HEK293 (cell line): ENCODE results near the gene CARD8.
A peak's percentile ranks its signal among the peaks of the same experiment; 100 is the strongest.

Experiments
- FEZF1 ChIP-seq: fragments of 450-650 bp; formaldehyde crosslinking; IDR thresholded peaks from 2 replicates; pipeline ENCODE4 v1.5.1; 2016; ENCODE audit warnings: missing biosample characterization, missing genetic modification characterization
- GLI2 ChIP-seq: fragments of 450-650 bp; formaldehyde crosslinking; IDR thresholded peaks from 2 replicates; pipeline ENCODE4; 2017; ENCODE audit warnings: missing biosample characterization, missing genetic modification characterization, low read depth, borderline replicate concordance
- GLI4 ChIP-seq: fragments of 450-650 bp; formaldehyde crosslinking; IDR thresholded peaks from 2 replicates; pipeline ENCODE4 v1.5.1; 2016; ENCODE audit warnings: missing biosample characterization, missing genetic modification characterization
- KLF8 ChIP-seq: fragments of 450-650 bp; formaldehyde crosslinking; IDR thresholded peaks from 2 replicates; pipeline ENCODE4 v1.5.1; 2016; ENCODE audit warnings: missing biosample characterization, missing genetic modification characterization
- SETDB1 ChIP-seq: IDR thresholded peaks from one replicate; pipeline ENCODE4 v1.6.1; 2017; ENCODE audit warnings: mild to moderate bottlenecking, low read length, moderate library complexity, mixed read lengths; ENCODE audit not compliant: insufficient read length
- ZFHX2 ChIP-seq: fragments of 450-650 bp; formaldehyde crosslinking; conservative IDR thresholded peaks from 2 replicates; pipeline ENCODE4 v1.5.1; 2016; ENCODE audit warnings: missing biosample characterization, missing genetic modification characterization
- ZIC2 ChIP-seq: fragments of 450-650 bp; formaldehyde crosslinking; IDR thresholded peaks from 2 replicates; pipeline ENCODE4 v1.5.1; 2016; ENCODE audit warnings: missing biosample characterization, missing genetic modification characterization
- ZNF10 ChIP-seq: fragments of 450-650 bp; formaldehyde crosslinking; IDR thresholded peaks from 2 replicates; pipeline ENCODE4 v1.5.1; 2017; ENCODE audit warnings: missing biosample characterization, missing genetic modification characterization
- ZNF133 ChIP-seq: fragments of 450-650 bp; formaldehyde crosslinking; IDR thresholded peaks from 2 replicates; pipeline ENCODE4 v1.5.1; 2016; ENCODE audit warnings: missing biosample characterization, missing genetic modification characterization
- ZNF169 ChIP-seq: fragments of 450-650 bp; formaldehyde crosslinking; IDR thresholded peaks from 2 replicates; pipeline ENCODE4 v1.5.1; 2016; ENCODE audit warnings: missing biosample characterization, missing genetic modification characterization
- ZNF184 ChIP-seq: fragments of 450-650 bp; IDR thresholded peaks from 2 replicates; pipeline ENCODE4 v1.5.1; 2018; ENCODE audit warnings: missing biosample characterization, mild to moderate bottlenecking, missing genetic modification characterization
- ZNF19 ChIP-seq: fragments of 450-650 bp; formaldehyde crosslinking; IDR thresholded peaks from 2 replicates; pipeline ENCODE4; 2016; ENCODE audit warnings: missing biosample characterization, missing genetic modification characterization, low read depth
- ZNF2 ChIP-seq: fragments of 450-650 bp; formaldehyde crosslinking; IDR thresholded peaks from 2 replicates; pipeline ENCODE4 v1.5.1; 2016; ENCODE audit warnings: missing biosample characterization, missing genetic modification characterization
- ZNF211 ChIP-seq: fragments of 450-650 bp; formaldehyde crosslinking; IDR thresholded peaks from 2 replicates; pipeline ENCODE4 v1.5.1; 2016; ENCODE audit warnings: low read depth, missing biosample characterization, missing genetic modification characterization
- ZNF274 ChIP-seq, 2 experiments: fragments of 200-500 bp in 1 of 2; fragments of 450-650 bp in 1 of 2; sonication (Bioruptor generic) in 1 of 2; formaldehyde crosslinking in 1 of 2; IDR thresholded peaks; 2 replicates each; pipeline versions ENCODE4 v1.5.1 to v1.6.1; 2014 to 2016; ENCODE audit warnings: borderline replicate concordance in 1 of 2, inconsistent platforms in 1 of 2, low read length in 1 of 2, missing biosample characterization in 1 of 2, missing genetic modification characterization in 1 of 2
- ZNF292 ChIP-seq: fragments of 450-650 bp; formaldehyde crosslinking; IDR thresholded peaks from 2 replicates; pipeline ENCODE4 v1.5.1; 2016; ENCODE audit warnings: low read depth, missing biosample characterization, missing genetic modification characterization, borderline replicate concordance
- ZNF302 ChIP-seq: fragments of 450-650 bp; formaldehyde crosslinking; IDR thresholded peaks from 2 replicates; pipeline ENCODE4 v1.5.1; 2016; ENCODE audit warnings: missing biosample characterization, missing genetic modification characterization, low read depth
- ZNF324 ChIP-seq: fragments of 450-650 bp; formaldehyde crosslinking; IDR thresholded peaks from 2 replicates; pipeline ENCODE4 v1.5.1; 2016; ENCODE audit warnings: missing biosample characterization, missing genetic modification characterization
- ZNF585B ChIP-seq: fragments of 450-650 bp; formaldehyde crosslinking; IDR thresholded peaks from 2 replicates; pipeline ENCODE4 v1.5.1; 2016; ENCODE audit warnings: missing biosample characterization, missing genetic modification characterization
- ZNF626 ChIP-seq: fragments of 450-650 bp; sonication (Bioruptor Pico); formaldehyde crosslinking; IDR thresholded peaks from 2 replicates; pipeline ENCODE4 v1.5.1; 2018; ENCODE audit warnings: missing biosample characterization, missing genetic modification characterization, inconsistent platforms
- ZNF629 ChIP-seq: fragments of 450-650 bp; formaldehyde crosslinking; IDR thresholded peaks from 2 replicates; pipeline ENCODE4 v1.5.1; 2017; ENCODE audit warnings: missing biosample characterization, missing genetic modification characterization
- ZNF76 ChIP-seq: fragments of 450-650 bp; formaldehyde crosslinking; IDR thresholded peaks from 2 replicates; pipeline ENCODE4; 2016; ENCODE audit warnings: low read depth, missing biosample characterization, missing genetic modification characterization, borderline replicate concordance
- ZNF843 ChIP-seq: fragments of 450-650 bp; formaldehyde crosslinking; IDR thresholded peaks from 2 replicates; pipeline ENCODE4 v1.5.1; 2016; ENCODE audit warnings: missing biosample characterization, missing genetic modification characterization
- ZSCAN23 ChIP-seq: fragments of 450-650 bp; formaldehyde crosslinking; IDR thresholded peaks from 2 replicates; pipeline ENCODE4 v1.5.1; 2016; ENCODE audit warnings: missing biosample characterization, missing genetic modification characterization
- ZSCAN30 ChIP-seq: fragments of 450-650 bp; IDR thresholded peaks from 2 replicates; pipeline ENCODE4 v1.5.1; 2018; ENCODE audit warnings: missing biosample characterization, mild to moderate bottlenecking, missing genetic modification characterization, moderate library complexity
- TF ChIP-seq, protein P1 (sequence below): fragments of 450-650 bp; formaldehyde crosslinking; IDR thresholded peaks from 2 replicates; pipeline ENCODE4 v1.5.1; 2016; ENCODE audit warnings: missing biosample characterization, missing genetic modification characterization
- TF ChIP-seq, protein P2 (sequence below): fragments of 450-650 bp; formaldehyde crosslinking; IDR thresholded peaks from 2 replicates; pipeline ENCODE4 v1.5.1; 2016; ENCODE audit warnings: missing biosample characterization, missing genetic modification characterization
- TF ChIP-seq, protein P3 (sequence below): fragments of 450-650 bp; formaldehyde crosslinking; optimal IDR thresholded peaks from 2 replicates; pipeline ENCODE3; 2016; ENCODE audit warnings: missing biosample characterization, mild to moderate bottlenecking, missing genetic modification characterization
- TF ChIP-seq, protein P4 (sequence below): sonication (generic); formaldehyde crosslinking; IDR thresholded peaks from 2 replicates; pipeline ENCODE4 v1.8.1; 2022; ENCODE audit warnings: mild to moderate bottlenecking, moderate library complexity, missing genetic modification reagents
- TF ChIP-seq, protein P5 (sequence below): fragments of 450-650 bp; formaldehyde crosslinking; IDR thresholded peaks from 2 replicates; pipeline ENCODE4 v1.5.1; 2016; ENCODE audit warnings: missing biosample characterization, missing genetic modification characterization
- TF ChIP-seq, protein P6 (sequence below): fragments of 450-650 bp; formaldehyde crosslinking; IDR thresholded peaks from 2 replicates; pipeline ENCODE4 v1.5.1; 2016; ENCODE audit warnings: missing biosample characterization, missing genetic modification characterization

CARD8 gene

DNA sequence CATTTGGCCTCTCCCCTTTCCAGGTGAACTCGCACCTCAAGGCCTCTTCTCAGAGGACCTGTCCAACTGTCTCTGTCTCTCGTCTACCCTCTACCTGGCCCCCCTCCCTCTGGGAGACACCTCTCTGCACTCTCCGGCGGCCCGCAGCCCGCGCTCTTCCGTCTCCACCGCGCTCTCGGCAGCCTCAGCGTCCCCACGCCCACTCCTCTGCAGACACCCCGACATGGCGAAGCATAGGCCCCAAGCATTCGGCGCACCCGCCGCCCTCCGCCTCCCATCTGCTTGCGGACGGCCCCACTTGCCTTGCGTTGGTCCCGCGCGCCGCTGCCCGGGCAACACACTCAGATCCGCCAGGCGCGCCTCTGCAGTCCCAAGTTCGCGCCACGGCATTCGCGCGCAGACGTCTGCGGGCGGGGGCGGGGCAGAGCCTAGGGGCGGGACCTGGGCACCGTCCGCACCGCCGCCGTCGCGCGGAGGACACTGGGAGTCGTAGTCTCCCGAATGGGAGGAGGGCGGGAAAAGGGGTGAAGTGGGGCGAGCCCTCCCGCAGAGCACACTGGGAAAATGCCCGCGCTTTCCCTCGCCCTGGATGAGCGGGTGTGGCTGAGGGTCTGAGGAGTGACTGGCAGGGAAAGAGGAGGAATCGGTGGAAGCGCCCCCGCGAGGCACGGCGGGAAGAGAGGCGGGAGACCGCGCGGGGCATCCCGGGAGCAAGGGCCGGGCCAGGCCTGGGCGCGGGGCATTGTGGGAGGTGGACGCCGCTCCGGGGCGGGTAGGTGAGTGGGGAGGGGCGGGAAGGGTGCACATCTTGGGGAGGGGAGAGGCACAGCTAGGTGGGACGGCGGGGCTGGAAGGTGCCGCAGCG, 85.5 kb downstream of the CARD8 start, which contains the start of the genes LIG1 and ZSWIM9 (continued):
- no peak for TF ChIP-seq ZNF585B (tag by site-specific recombination)
- no peak for TF ChIP-seq ZNF626 (tag by site-specific recombination)
- no peak for TF ChIP-seq SETDB1
- TF ChIP-seq KLF8 (tag by site-specific recombination): peak; percentile 99
- no peak for TF ChIP-seq GLI2 (tag by site-specific recombination)
- no peak for TF ChIP-seq ZNF292 (tag by site-specific recombination)
- TF ChIP-seq, protein P1, sequence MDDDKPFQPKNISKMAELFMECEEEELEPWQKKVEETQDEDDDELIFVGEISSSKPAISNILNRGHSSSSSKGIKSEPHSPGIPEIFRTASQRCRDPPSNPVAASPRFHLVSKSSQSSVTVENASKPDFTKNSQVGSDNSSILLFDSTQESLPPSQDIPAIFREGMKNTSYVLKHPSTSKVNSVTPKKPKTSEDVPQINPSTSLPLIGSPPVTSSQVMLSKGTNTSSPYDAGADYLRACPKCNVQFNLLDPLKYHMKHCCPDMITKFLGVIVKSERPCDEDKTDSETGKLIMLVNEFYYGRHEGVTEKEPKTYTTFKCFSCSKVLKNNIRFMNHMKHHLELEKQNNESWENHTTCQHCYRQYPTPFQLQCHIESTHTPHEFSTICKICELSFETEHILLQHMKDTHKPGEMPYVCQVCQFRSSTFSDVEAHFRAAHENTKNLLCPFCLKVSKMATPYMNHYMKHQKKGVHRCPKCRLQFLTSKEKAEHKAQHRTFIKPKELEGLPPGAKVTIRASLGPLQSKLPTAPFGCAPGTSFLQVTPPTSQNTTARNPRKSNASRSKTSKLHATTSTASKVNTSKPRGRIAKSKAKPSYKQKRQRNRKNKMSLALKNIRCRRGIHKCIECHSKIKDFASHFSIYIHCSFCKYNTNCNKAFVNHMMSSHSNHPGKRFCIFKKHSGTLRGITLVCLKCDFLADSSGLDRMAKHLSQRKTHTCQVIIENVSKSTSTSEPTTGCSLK (tag by site-specific recombination): no peak
- TF ChIP-seq FEZF1 (tag by site-specific recombination): no peak
- peak; percentile 84; the same call in 1 of the 2 replicates for TF ChIP-seq ZNF169
- TF ChIP-seq, protein P2, sequence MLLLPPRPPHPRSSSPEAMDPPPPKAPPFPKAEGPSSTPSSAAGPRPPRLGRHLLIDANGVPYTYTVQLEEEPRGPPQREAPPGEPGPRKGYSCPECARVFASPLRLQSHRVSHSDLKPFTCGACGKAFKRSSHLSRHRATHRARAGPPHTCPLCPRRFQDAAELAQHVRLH (tag by site-specific recombination): peak; percentile 30; the same call in 1 of the 2 replicates
- TF ChIP-seq, protein P3, sequence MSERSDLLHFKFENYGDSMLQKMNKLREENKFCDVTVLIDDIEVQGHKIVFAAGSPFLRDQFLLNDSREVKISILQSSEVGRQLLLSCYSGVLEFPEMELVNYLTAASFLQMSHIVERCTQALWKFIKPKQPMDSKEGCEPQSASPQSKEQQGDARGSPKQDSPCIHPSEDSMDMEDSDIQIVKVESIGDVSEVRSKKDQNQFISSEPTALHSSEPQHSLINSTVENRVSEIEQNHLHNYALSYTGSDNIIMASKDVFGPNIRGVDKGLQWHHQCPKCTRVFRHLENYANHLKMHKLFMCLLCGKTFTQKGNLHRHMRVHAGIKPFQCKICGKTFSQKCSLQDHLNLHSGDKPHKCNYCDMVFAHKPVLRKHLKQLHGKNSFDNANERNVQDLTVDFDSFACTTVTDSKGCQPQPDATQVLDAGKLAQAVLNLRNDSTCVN (tag by site-specific recombination): peak; percentile 97
- TF ChIP-seq ZFHX2: peak; percentile 93
- TF ChIP-seq ZNF2 (tag by site-specific recombination): no peak; the same call in 1 of the 2 replicates
- no peak for TF ChIP-seq ZNF184 (tag by site-specific recombination)
- peak; percentile 48; the same call in 1 of the 2 replicates for TF ChIP-seq ZNF133 (tag by site-specific recombination)
- TF ChIP-seq ZIC2: peak; percentile 90
- no peak for TF ChIP-seq ZNF10 (tag by site-specific recombination)
- TF ChIP-seq, protein P4, sequence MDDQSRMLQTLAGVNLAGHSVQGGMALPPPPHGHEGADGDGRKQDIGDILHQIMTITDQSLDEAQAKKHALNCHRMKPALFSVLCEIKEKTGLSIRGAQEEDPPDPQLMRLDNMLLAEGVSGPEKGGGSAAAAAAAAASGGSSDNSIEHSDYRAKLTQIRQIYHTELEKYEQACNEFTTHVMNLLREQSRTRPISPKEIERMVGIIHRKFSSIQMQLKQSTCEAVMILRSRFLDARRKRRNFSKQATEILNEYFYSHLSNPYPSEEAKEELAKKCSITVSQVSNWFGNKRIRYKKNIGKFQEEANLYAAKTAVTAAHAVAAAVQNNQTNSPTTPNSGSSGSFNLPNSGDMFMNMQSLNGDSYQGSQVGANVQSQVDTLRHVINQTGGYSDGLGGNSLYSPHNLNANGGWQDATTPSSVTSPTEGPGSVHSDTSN (CRISPR knock-in tag): peak; percentile 96
- TF ChIP-seq, protein P5, sequence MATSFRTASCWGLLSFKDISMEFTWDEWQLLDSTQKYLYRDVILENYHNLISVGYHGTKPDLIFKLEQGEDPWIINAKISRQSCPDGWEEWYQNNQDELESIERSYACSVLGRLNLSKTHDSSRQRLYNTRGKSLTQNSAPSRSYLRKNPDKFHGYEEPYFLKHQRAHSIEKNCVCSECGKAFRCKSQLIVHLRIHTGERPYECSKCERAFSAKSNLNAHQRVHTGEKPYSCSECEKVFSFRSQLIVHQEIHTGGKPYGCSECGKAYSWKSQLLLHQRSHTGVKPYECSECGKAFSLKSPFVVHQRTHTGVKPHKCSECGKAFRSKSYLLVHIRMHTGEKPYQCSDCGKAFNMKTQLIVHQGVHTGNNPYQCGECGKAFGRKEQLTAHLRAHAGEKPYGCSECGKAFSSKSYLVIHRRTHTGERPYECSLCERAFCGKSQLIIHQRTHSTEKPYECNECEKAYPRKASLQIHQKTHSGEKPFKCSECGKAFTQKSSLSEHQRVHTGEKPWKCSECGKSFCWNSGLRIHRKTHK: no peak
- TF ChIP-seq ZSCAN23 (tag by site-specific recombination): no peak
- no peak for TF ChIP-seq ZNF302 (tag by site-specific recombination)
- no peak for TF ChIP-seq ZNF324 (tag by site-specific recombination)
- TF ChIP-seq ZNF76: peak; percentile 100
- no peak for TF ChIP-seq ZNF19 (tag by site-specific recombination)
- TF ChIP-seq ZNF629 (tag by site-specific recombination): peak; percentile 72
- TF ChIP-seq ZSCAN30: no peak
- TF ChIP-seq ZNF843 (tag by site-specific recombination): peak; percentile 43; the same call in 1 of the 2 replicates
- TF ChIP-seq, protein P6, sequence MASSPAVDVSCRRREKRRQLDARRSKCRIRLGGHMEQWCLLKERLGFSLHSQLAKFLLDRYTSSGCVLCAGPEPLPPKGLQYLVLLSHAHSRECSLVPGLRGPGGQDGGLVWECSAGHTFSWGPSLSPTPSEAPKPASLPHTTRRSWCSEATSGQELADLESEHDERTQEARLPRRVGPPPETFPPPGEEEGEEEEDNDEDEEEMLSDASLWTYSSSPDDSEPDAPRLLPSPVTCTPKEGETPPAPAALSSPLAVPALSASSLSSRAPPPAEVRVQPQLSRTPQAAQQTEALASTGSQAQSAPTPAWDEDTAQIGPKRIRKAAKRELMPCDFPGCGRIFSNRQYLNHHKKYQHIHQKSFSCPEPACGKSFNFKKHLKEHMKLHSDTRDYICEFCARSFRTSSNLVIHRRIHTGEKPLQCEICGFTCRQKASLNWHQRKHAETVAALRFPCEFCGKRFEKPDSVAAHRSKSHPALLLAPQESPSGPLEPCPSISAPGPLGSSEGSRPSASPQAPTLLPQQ (tag by site-specific recombination): peak; percentile 81
- TF ChIP-seq ZNF274 (IDR thresholded peaks at IDR 0.05; ENCODE audit: low read length): no peak
- TF ChIP-seq ZNF274 (tag by site-specific recombination; IDR thresholded peaks at IDR 0.05; ENCODE audit: borderline replicate concordance): no peak
- no peak for TF ChIP-seq ZNF211 (tag by site-specific recombination)
- TF ChIP-seq GLI4: no peak
